ENCODE data around the gene IQUB.

DNA sequence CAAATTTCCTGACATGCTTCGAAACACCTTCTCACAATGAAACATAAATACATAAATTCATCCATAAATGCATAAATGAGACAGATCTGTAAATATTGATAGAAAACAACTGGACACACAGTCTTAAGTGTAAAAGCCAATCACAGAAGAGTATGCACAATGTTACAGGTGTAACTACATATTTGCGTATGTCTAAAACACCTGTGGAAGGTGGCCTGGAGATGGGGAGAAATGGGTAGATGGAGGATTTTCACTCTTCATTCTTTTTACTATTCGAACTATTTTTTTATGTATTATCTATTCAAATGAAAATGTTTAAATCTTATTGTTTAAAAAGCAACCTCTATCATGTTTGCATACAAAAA is 860 bp downstream of the IQUB start:
- TF ChIP-seq, protein P1, sequence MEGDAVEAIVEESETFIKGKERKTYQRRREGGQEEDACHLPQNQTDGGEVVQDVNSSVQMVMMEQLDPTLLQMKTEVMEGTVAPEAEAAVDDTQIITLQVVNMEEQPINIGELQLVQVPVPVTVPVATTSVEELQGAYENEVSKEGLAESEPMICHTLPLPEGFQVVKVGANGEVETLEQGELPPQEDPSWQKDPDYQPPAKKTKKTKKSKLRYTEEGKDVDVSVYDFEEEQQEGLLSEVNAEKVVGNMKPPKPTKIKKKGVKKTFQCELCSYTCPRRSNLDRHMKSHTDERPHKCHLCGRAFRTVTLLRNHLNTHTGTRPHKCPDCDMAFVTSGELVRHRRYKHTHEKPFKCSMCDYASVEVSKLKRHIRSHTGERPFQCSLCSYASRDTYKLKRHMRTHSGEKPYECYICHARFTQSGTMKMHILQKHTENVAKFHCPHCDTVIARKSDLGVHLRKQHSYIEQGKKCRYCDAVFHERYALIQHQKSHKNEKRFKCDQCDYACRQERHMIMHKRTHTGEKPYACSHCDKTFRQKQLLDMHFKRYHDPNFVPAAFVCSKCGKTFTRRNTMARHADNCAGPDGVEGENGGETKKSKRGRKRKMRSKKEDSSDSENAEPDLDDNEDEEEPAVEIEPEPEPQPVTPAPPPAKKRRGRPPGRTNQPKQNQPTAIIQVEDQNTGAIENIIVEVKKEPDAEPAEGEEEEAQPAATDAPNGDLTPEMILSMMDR (IDR thresholded peaks at IDR 0.05) = no peak
- no peak for TF ChIP-seq EZH2 (IDR thresholded peaks at IDR 0.05; ENCODE audit: borderline replicate concordance, insufficient read depth, low read depth, low read length, poor library complexity, severe bottlenecking)

All from B cell (primary cell).